Astrocyte of the spinal cord (primary cell): ENCODE measurements around the gene SPOP.
A peak's percentile ranks its signal among the peaks of the same experiment; 100 is the strongest.
"Not testable (repeated sequence)": the region's sequence is repeated elsewhere in the genome, so short reads cannot be mapped to it uniquely, and the experiment has no call there.

Source experiments
- DNase-seq: peaks from one replicate; pipeline ENCODE4 v3.0.0; 2011; ENCODE audit warnings: low read depth, low spot score
- H3K4me3 ChIP-seq: 2 replicates; pipeline ENCODE4 v1.5.1; 2011; ENCODE audit warnings: low read depth, mild to moderate bottlenecking, low read length, moderate library complexity
- CTCF ChIP-seq: IDR thresholded peaks from 2 replicates; pipeline ENCODE4 v1.5.1; 2012; ENCODE audit warnings: low read depth, mild to moderate bottlenecking, low read length, inconsistent platforms
- in situ Hi-C: cut with HindIII; loops from 2 replicates; pipeline ENCODE4 v1.10.0; 2017; ENCODE audit warnings: low sequenced_read_pairs

The SPOP gene

GRCh38 chr17:49656247-49656646 lies 21.6 kb downstream of the SPOP start:
- DNase-seq = no peak
- in situ Hi-C loops = no loop called here
- no peak overlapping the region for H3K4me3 ChIP-seq
- TF ChIP-seq CTCF = no peak

- TF ChIP-seq CTCF = no peak
- no peak overlapping the region for H3K4me3 ChIP-seq
- no peak for DNase-seq
- in situ Hi-C loops = no loop called here
Observed at GRCh38 chr17:49647256-49647585, 30.7 kb downstream of the SPOP start.

GRCh38 chr17:49646391-49647255 lies 31.3 kb downstream of the SPOP start:
- in situ Hi-C loops = no loop called here
- H3K4me3 ChIP-seq = peak overlapping the region; percentile 9
- DNase-seq = peak; percentile 86
- no peak for TF ChIP-seq CTCF

GRCh38 chr17:49646056-49646390 lies 31.9 kb downstream of the SPOP start:
- DNase-seq, in situ Hi-C loops, H3K4me3 ChIP-seq: not testable (repeated sequence)

GRCh38 chr17:49645654-49646053 lies 32.2 kb downstream of the SPOP start:
- no peak for DNase-seq
- no peak overlapping the region for H3K4me3 ChIP-seq
- in situ Hi-C loops = no loop called here
- TF ChIP-seq CTCF = no peak

- in situ Hi-C loops = no loop called here
- no peak overlapping the region for H3K4me3 ChIP-seq
- no peak for TF ChIP-seq CTCF
- DNase-seq = no peak
Observed at GRCh38 chr17:49640556-49640955, 37.3 kb downstream of the SPOP start.

GRCh38 chr17:49638818-49639217 lies 39.1 kb downstream of the SPOP start:
- no peak for TF ChIP-seq CTCF
- in situ Hi-C loops = no loop called here
- H3K4me3 ChIP-seq = no peak overlapping the region
- no peak for DNase-seq
